ENCODE measurements around the gene MOB3A. TPM values are rescaled to one million over a fixed set of nuclear protein-coding genes. Genes with fewer than 3 reads are reported as not detected.

Gene MOB3A
- total and polyA plus RNA-seq, 4 donors, result 3.4 to 8.7 (median 6.5) TPM

GRCh38 chr19:2081873-2082810, 14.0 kb downstream of the MOB3A start:
- H3K9ac ChIP-seq (ENCODE audit: low read depth in 1 of 2, low read length in 2 of 2), result peak overlapping the region in 1 of 2 donors; percentile 5
- no peak for TF ChIP-seq MAX (IDR thresholded peaks at IDR 0.05)
- TF ChIP-seq ATF3 (IDR thresholded peaks at IDR 0.05), result no peak
- no peak for TF ChIP-seq RAD21 (IDR thresholded peaks at IDR 0.05)
- TF ChIP-seq GABPA (IDR thresholded peaks at IDR 0.05 in 1 of 2, conservative IDR thresholded peaks at IDR 0.05 in 1 of 2), result no peak
- TF ChIP-seq HNF4G (IDR thresholded peaks at IDR 0.05), result no peak
- TF ChIP-seq FOXA2 (IDR thresholded peaks at IDR 0.05), result no peak
- no peak for TF ChIP-seq JUND (IDR thresholded peaks at IDR 0.05)
- no peak for TF ChIP-seq CTCF (IDR thresholded peaks at IDR 0.05; ENCODE audit: low read depth, low read length, missing input control)
- no peak for TF ChIP-seq REST (IDR thresholded peaks at IDR 0.05)
- no peaks in the 10 kb centered on the region for H3K9me3 ChIP-seq (ENCODE audit: control insufficient read depth in 4 of 4, low read length in 3 of 4)
- H3K4me3 ChIP-seq (ENCODE audit: low read depth in 1 of 3, low read length in 3 of 3), result no peak overlapping the region
- peaks cover 0 to 2% (median under 1%) of the 10 kb centered on the region in 4 donors for H3K4me1 ChIP-seq (ENCODE audit: control insufficient read depth in 4 of 4, insufficient read depth in 4 of 4, low read length in 3 of 4)
- H3K27ac ChIP-seq (ENCODE audit: low read depth in 1 of 2, low read length in 2 of 2), result peak overlapping the region; percentile 36 to 59
- no peak for DNase-seq (ENCODE audit: low spot score)
- no peaks in the 10 kb centered on the region for H3K27me3 ChIP-seq (ENCODE audit: control insufficient read depth in 4 of 4, insufficient read depth in 4 of 4, low read length in 3 of 4)
- WGBS, result 86% methylated on average over 30 of the region's 30 CpGs
- peaks cover 5 to 28% (median 12%) of the 10 kb centered on the region in 4 donors for H3K36me3 ChIP-seq (ENCODE audit: control insufficient read depth in 4 of 4, insufficient read depth in 3 of 4, low read depth in 1 of 4, low read length in 3 of 4)

GRCh38 chr19:2080336-2080988, 15.7 kb downstream of the MOB3A start:
- H3K4me1 ChIP-seq (ENCODE audit: control insufficient read depth in 4 of 4, insufficient read depth in 4 of 4, low read length in 3 of 4), result no peaks in the 10 kb centered on the region
- H3K36me3 ChIP-seq (ENCODE audit: control insufficient read depth in 4 of 4, insufficient read depth in 3 of 4, low read depth in 1 of 4, low read length in 3 of 4), result peaks cover 7 to 35% (median 17%) of the 10 kb centered on the region in 4 donors
- no peak overlapping the region for H3K9ac ChIP-seq (ENCODE audit: low read depth in 1 of 2, low read length in 2 of 2)
- DNase-seq (ENCODE audit: low spot score), result no peak
- H3K27me3 ChIP-seq (ENCODE audit: control insufficient read depth in 4 of 4, insufficient read depth in 4 of 4, low read length in 3 of 4), result no peaks in the 10 kb centered on the region
- H3K4me3 ChIP-seq (ENCODE audit: low read depth in 1 of 3, low read length in 3 of 3), result no peak overlapping the region
- WGBS, result 90% methylated on average over 23 of the region's 23 CpGs
- H3K9me3 ChIP-seq (ENCODE audit: control insufficient read depth in 4 of 4, low read length in 3 of 4), result no peaks in the 10 kb centered on the region
- H3K27ac ChIP-seq (ENCODE audit: low read depth in 1 of 2, low read length in 2 of 2), result no peak overlapping the region
- TF ChIP-seq RXRA (IDR thresholded peaks at IDR 0.05) (no peak), HNF4G (IDR thresholded peaks at IDR 0.05) (no peak), FOXA2 (IDR thresholded peaks at IDR 0.05) (no peak), SP1 (IDR thresholded peaks at IDR 0.05) (no peak), RAD21 (IDR thresholded peaks at IDR 0.05) (no peak), NR2F2 (IDR thresholded peaks at IDR 0.05) (no peak), CTCF (IDR thresholded peaks at IDR 0.05; ENCODE audit: low read depth, low read length, missing input control) (no peak), HNF4A (conservative IDR thresholded peaks at IDR 0.05) (no peak), MAX (IDR thresholded peaks at IDR 0.05) (no peak), YY1 (IDR thresholded peaks at IDR 0.05) (no peak), ATF3 (IDR thresholded peaks at IDR 0.05) (no peak), REST (IDR thresholded peaks at IDR 0.05) (no peak), TAF1 (conservative IDR thresholded peaks at IDR 0.05) (no peak), EGR1 (IDR thresholded peaks at IDR 0.05; ENCODE audit: low read depth in 2 of 2) (no peak)
